Choroid plexus epithelial cell (primary cell): ENCODE results near the gene PRELID2.

Source experiments
- DNase-seq: peaks from one replicate; pipeline ENCODE4 v3.0.0-alpha.2; 2010; ENCODE audit warnings: low read depth
- H3K4me3 ChIP-seq: 2 replicates; pipeline ENCODE4 v1.5.1; 2011; ENCODE audit warnings: low read depth, mild to moderate bottlenecking, control low read depth, low read length, moderate library complexity
- CTCF ChIP-seq: conservative IDR thresholded peaks from 2 replicates; pipeline ENCODE4 v1.5.1; 2011; ENCODE audit warnings: low read depth, mild to moderate bottlenecking, control low read depth, inconsistent platforms, low read length, moderate library complexity

PRELID2 gene

GRCh38 chr5:145829708-145830361, 5.3 kb downstream of the PRELID2 start:
- no peak overlapping the region for H3K4me3 ChIP-seq
- TF ChIP-seq CTCF, result no peak
- peak; percentile 39 for DNase-seq

- no peak overlapping the region for H3K4me3 ChIP-seq
- no peak for TF ChIP-seq CTCF
- no peak for DNase-seq
These were observed 8.1 kb downstream of the PRELID2 start for GRCh38 chr5:145826895-145827674.

- peak; percentile 84 for DNase-seq
- no peak overlapping the region for H3K4me3 ChIP-seq
- TF ChIP-seq CTCF, result peak; percentile 78
These were observed 9.4 kb downstream of the PRELID2 start for GRCh38 chr5:145825751-145826180.

- TF ChIP-seq CTCF, result no peak
- no peak overlapping the region for H3K4me3 ChIP-seq
- peak; percentile 65 for DNase-seq
These were observed 11.1 kb downstream of the PRELID2 start for GRCh38 chr5:145824040-145824439.

DNA sequence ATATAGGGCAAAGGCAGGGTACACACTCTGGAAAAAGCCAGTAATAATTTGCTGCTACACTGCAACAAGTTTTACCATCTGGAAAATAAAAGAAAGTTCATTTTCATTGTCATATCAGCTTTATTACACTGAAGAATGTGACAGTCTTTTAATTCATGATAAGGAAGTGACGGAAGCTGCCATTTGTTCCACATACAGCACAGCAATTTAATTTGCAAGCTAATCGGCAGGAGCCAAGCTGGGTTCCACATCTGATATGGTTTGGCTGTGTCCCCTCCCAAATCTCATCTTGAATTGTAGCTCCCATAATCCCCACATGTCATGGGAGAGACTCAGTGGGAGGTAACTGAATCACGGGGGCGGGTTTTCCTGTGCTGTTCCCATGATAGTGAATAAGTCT, 16.5 kb downstream of the PRELID2 start:
- H3K4me3 ChIP-seq, result no peak overlapping the region
- TF ChIP-seq CTCF, result no peak
- no peak for DNase-seq

GRCh38 chr5:145812877-145813276, 22.3 kb downstream of the PRELID2 start:
- no peak for DNase-seq
- H3K4me3 ChIP-seq, result no peak overlapping the region
- no peak for TF ChIP-seq CTCF
